ENCODE data around the gene TMEM51. TPM values are rescaled to one million over a fixed set of nuclear protein-coding genes. Genes with fewer than 3 reads are reported as not detected.

The TMEM51 gene
- total RNA-seq, 1 experiment from 2014 or later = 10.4 TPM

DNA sequence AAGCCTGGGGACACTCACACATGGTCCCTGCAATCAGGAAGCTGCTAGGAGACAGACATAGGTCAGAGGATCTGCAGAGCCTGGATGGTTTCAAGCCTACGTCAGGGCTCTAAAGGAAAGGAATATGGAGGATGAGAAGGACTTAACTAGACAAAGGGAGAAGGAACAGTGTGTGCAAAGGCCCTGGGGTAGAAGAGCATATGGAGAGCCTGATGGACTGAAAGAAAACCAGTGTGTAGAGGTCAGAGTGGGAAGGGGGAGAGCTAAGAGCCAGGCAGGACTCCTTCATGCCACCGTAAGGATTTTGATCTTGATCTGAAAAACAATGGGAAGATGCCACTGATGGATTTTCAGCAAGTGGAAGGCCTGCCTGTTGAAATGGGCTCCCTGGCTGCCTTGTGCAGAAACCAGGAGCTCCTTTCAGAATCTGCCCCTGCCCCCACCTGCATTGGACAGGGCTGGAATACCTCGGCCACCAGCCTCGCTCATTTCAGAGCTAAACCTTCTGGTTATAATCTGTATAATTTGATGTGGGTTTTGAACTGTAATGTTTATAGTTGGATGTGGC lies 102.1 kb downstream of the TMEM51 start:
- ChIA-PET CTCF (interaction anchor here (0.6 to 1.2 kb wide), 3 partner anchors 100 to 103 kb away, joined by 3 to 4 read pairs (median 3); partner anchors contain the start of gene TMEM51), POLR2A (no interaction called here)
- H3K9me3 Mint-ChIP-seq = peaks cover 11% of the 10 kb centered on the region; the same call in 1 of the 2 replicates
- H3K27me3 Mint-ChIP-seq (ENCODE audit: low read depth) = peaks cover 4% of the 10 kb centered on the region; the same call in 1 of the 2 replicates
- no peak overlapping the region for H3K27ac Mint-ChIP-seq
- TF ChIP-seq, protein P1, sequence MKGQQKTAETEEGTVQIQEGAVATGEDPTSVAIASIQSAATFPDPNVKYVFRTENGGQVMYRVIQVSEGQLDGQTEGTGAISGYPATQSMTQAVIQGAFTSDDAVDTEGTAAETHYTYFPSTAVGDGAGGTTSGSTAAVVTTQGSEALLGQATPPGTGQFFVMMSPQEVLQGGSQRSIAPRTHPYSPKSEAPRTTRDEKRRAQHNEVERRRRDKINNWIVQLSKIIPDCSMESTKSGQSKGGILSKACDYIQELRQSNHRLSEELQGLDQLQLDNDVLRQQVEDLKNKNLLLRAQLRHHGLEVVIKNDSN (CRISPR knock-in tag; IDR thresholded peaks at IDR 0.05) = no peak
- TF ChIP-seq ZBTB21 (CRISPR knock-in tag; IDR thresholded peaks at IDR 0.05; ENCODE audit: borderline replicate concordance) = no peak
- TF ChIP-seq, protein P2, sequence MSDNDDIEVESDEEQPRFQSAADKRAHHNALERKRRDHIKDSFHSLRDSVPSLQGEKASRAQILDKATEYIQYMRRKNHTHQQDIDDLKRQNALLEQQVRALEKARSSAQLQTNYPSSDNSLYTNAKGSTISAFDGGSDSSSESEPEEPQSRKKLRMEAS (CRISPR knock-in tag; IDR thresholded peaks at IDR 0.05) = no peak
- TF ChIP-seq, protein P3, sequence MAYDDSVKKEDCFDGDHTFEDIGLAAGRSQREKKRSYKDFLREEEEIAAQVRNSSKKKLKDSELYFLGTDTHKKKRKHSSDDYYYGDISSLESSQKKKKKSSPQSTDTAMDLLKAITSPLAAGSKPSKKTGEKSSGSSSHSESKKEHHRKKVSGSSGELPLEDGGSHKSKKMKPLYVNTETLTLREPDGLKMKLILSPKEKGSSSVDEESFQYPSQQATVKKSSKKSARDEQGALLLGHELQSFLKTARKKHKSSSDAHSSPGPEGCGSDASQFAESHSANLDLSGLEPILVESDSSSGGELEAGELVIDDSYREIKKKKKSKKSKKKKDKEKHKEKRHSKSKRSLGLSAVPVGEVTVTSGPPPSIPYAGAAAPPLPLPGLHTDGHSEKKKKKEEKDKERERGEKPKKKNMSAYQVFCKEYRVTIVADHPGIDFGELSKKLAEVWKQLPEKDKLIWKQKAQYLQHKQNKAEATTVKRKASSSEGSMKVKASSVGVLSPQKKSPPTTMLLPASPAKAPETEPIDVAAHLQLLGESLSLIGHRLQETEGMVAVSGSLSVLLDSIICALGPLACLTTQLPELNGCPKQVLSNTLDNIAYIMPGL (CRISPR knock-in tag; IDR thresholded peaks at IDR 0.05) = no peak
- TF ChIP-seq, protein P4, sequence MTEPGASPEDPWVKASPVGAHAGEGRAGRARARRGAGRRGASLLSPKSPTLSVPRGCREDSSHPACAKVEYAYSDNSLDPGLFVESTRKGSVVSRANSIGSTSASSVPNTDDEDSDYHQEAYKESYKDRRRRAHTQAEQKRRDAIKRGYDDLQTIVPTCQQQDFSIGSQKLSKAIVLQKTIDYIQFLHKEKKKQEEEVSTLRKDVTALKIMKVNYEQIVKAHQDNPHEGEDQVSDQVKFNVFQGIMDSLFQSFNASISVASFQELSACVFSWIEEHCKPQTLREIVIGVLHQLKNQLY (CRISPR knock-in tag; IDR thresholded peaks at IDR 0.05) = no peak
- no peak for TF ChIP-seq ZNF671 (CRISPR knock-in tag; IDR thresholded peaks at IDR 0.05)
- TF ChIP-seq, protein P5, sequence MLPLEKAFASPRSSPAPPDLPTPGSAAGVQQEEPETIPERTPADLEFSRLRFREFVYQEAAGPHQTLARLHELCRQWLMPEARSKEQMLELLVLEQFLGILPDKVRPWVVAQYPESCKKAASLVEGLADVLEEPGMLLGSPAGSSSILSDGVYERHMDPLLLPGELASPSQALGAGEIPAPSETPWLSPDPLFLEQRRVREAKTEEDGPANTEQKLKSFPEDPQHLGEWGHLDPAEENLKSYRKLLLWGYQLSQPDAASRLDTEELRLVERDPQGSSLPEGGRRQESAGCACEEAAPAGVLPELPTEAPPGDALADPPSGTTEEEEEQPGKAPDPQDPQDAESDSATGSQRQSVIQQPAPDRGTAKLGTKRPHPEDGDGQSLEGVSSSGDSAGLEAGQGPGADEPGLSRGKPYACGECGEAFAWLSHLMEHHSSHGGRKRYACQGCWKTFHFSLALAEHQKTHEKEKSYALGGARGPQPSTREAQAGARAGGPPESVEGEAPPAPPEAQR (CRISPR knock-in tag; IDR thresholded peaks at IDR 0.05) = no peak
- TF ChIP-seq, protein P6, sequence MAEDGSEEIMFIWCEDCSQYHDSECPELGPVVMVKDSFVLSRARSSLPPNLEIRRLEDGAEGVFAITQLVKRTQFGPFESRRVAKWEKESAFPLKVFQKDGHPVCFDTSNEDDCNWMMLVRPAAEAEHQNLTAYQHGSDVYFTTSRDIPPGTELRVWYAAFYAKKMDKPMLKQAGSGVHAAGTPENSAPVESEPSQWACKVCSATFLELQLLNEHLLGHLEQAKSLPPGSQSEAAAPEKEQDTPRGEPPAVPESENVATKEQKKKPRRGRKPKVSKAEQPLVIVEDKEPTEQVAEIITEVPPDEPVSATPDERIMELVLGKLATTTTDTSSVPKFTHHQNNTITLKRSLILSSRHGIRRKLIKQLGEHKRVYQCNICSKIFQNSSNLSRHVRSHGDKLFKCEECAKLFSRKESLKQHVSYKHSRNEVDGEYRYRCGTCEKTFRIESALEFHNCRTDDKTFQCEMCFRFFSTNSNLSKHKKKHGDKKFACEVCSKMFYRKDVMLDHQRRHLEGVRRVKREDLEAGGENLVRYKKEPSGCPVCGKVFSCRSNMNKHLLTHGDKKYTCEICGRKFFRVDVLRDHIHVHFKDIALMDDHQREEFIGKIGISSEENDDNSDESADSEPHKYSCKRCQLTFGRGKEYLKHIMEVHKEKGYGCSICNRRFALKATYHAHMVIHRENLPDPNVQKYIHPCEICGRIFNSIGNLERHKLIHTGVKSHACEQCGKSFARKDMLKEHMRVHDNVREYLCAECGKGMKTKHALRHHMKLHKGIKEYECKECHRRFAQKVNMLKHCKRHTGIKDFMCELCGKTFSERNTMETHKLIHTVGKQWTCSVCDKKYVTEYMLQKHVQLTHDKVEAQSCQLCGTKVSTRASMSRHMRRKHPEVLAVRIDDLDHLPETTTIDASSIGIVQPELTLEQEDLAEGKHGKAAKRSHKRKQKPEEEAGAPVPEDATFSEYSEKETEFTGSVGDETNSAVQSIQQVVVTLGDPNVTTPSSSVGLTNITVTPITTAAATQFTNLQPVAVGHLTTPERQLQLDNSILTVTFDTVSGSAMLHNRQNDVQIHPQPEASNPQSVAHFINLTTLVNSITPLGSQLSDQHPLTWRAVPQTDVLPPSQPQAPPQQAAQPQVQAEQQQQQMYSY (CRISPR knock-in tag; IDR thresholded peaks at IDR 0.05) = no peak
- no peak for TF ChIP-seq CREM (CRISPR knock-in tag; IDR thresholded peaks at IDR 0.05)
- TF ChIP-seq JAZF1 (CRISPR knock-in tag; IDR thresholded peaks at IDR 0.05) = no peak
- no peak for TF ChIP-seq MXD4 (CRISPR knock-in tag; IDR thresholded peaks at IDR 0.05; ENCODE audit: borderline replicate concordance)
- TF ChIP-seq HMGA2 (CRISPR knock-in tag; IDR thresholded peaks at IDR 0.05) = no peak
- no peak for ATAC-seq
- 0 out of 2 replicates have a peak, but pooled peaks cover 3% of the 10 kb centered on the region for H3K4me1 Mint-ChIP-seq
- H3K4me3 Mint-ChIP-seq = no peak overlapping the region
- DNase-seq (ENCODE audit: low spot score) = no peak
- no peaks in the 10 kb centered on the region for H3K36me3 Mint-ChIP-seq

DNA sequence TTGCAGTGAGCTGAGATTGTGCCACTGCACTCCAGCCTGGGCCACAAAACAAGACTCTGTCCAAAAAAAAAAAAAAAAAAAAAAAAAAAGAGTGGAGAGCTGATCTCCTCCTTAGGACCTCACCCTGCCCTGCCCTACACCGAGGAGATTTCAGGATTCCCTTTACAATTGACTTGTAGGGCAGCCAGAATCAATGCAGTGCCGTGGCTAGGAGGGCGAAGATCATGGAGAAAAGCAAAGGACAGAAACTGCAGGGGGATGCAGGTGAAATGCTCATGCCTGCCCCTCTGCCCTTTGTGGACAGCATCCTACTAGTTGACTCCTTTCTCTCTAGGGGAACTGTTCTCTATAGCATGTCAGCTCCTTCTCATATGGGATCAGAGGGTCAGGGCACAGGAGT lies 103.0 kb downstream of the TMEM51 start:
- Mint-ChIP-seq H3K36me3 (no peaks in the 10 kb centered on the region), H3K27ac (no peak overlapping the region), H3K27me3 (ENCODE audit: low read depth) (peaks cover 6% of the 10 kb centered on the region; the same call in 1 of the 2 replicates), H3K9me3 (peaks cover 10% of the 10 kb centered on the region; the same call in 1 of the 2 replicates), H3K4me3 (no peak overlapping the region), H3K4me1 (0 out of 2 replicates have a peak, but pooled peaks cover 3% of the 10 kb centered on the region)
- DNase-seq (ENCODE audit: low spot score) = no peak
- CTCF ChIA-PET = interaction anchor here (0.6 kb wide), 1 partner anchor 101 kb away, joined by 4 read pairs; no protein-coding TSS in a partner anchor
- POLR2A ChIA-PET = interaction anchor here (0.6 kb wide), 1 partner anchor 171 kb away, joined by 4 read pairs; no protein-coding TSS in a partner anchor
- ATAC-seq = no peak
- TF ChIP-seq MXD4 (CRISPR knock-in tag; IDR thresholded peaks at IDR 0.05; ENCODE audit: borderline replicate concordance) = no peak
- TF ChIP-seq CREM (CRISPR knock-in tag; IDR thresholded peaks at IDR 0.05) = no peak
- TF ChIP-seq ATF1 (CRISPR knock-in tag; IDR thresholded peaks at IDR 0.05) = no peak
- TF ChIP-seq ETV6 (CRISPR knock-in tag; IDR thresholded peaks at IDR 0.05) = no peak
